K562 (cell line): ENCODE results near the gene GLI1. TPM values are rescaled to one million over a fixed set of nuclear protein-coding genes. Genes with fewer than 3 reads are reported as not detected.
A peak's percentile ranks its signal among the peaks of the same experiment; 100 is the strongest.

ENCODE experiments used
- ARID3B ChIP-seq: fragments of 250-450 bp; sonication (Bioruptor Pico); IDR thresholded peaks from 2 replicates; pipeline ENCODE4 v1.4.0; 2020; ENCODE audit warnings: borderline replicate concordance
- CBFA2T3 ChIP-seq: fragments of 450-650 bp; IDR thresholded peaks from 2 replicates; pipeline ENCODE4 v1.6.1; 2017
- CGGBP1 ChIP-seq: fragments of 250-450 bp; sonication (Bioruptor Pico); IDR thresholded peaks from 2 replicates; pipeline ENCODE4 v1.9.0; 2021; ENCODE audit warnings: mild to moderate bottlenecking
- E2F4 ChIP-seq: sonication (generic); formaldehyde crosslinking; IDR thresholded peaks from 2 replicates; pipeline ENCODE4 v1.8.0; 2022; ENCODE audit warnings: mild to moderate bottlenecking, low read depth, missing genetic modification reagents
- E4F1 ChIP-seq: fragments of 250-450 bp; sonication (Bioruptor Pico); IDR thresholded peaks from 2 replicates; pipeline ENCODE4 v1.5.0; 2021; ENCODE audit warnings: mild to moderate bottlenecking, borderline replicate concordance
- ELF2 ChIP-seq: fragments of 250-450 bp; sonication (Bioruptor Pico); IDR thresholded peaks from 2 replicates; pipeline ENCODE4 v1.5.0; 2021; ENCODE audit warnings: mild to moderate bottlenecking
- ETV1 ChIP-seq: fragments of 450-650 bp; conservative IDR thresholded peaks from 2 replicates; pipeline ENCODE4 v1.6.1; 2016; ENCODE audit warnings: missing genetic modification characterization, control low read depth, low read depth, missing compliant biosample characterization
- EWSR1 ChIP-seq: fragments of 450-650 bp; IDR thresholded peaks from 2 replicates; pipeline ENCODE4 v1.6.1; 2018; ENCODE audit warnings: borderline replicate concordance, mild to moderate bottlenecking, low read depth, moderate library complexity; ENCODE audit not compliant: partially characterized antibody
- GMEB1 ChIP-seq: fragments of 250-450 bp; sonication (Bioruptor Pico); IDR thresholded peaks from 2 replicates; pipeline ENCODE4 v1.4.0; 2020; ENCODE audit warnings: mild to moderate bottlenecking
- LCOR ChIP-seq: sonication (generic); formaldehyde crosslinking; IDR thresholded peaks from 2 replicates; pipeline ENCODE4 v1.8.0; 2022; ENCODE audit warnings: mild to moderate bottlenecking, missing genetic modification reagents
- MYC ChIP-seq, 2 experiments: fragments of 250-450 bp in 1 of 2; sonication (Bioruptor Pico) in 1 of 2; IDR thresholded peaks; 2 replicates each; pipeline versions ENCODE4 v1.5.1 to v1.6.1; 2012 to 2021; ENCODE audit warnings: low read depth in 2 of 2, borderline replicate concordance in 1 of 2, improper control_type of control experiment in 1 of 2, low read length in 1 of 2, mild to moderate bottlenecking in 1 of 2, moderate library complexity in 1 of 2
- NEUROD1 ChIP-seq: fragments of 150-350 bp; IDR thresholded peaks from 2 replicates; pipeline ENCODE4 v1.6.1; 2014; ENCODE audit warnings: borderline replicate concordance, low read length, low read depth; ENCODE audit not compliant: partially characterized antibody
- NFE2 ChIP-seq: IDR thresholded peaks from 2 replicates; pipeline ENCODE4 v1.6.1; 2014; ENCODE audit warnings: antibody characterized with exemption, low read depth
- NONO ChIP-seq, 2 experiments: fragments of 200-400 bp in 1 of 2; fragments of 450-650 bp in 1 of 2; formaldehyde crosslinking in 1 of 2; IDR thresholded peaks; 2 replicates each; pipeline ENCODE4 v1.6.1; 2017; ENCODE audit warnings: low read depth in 2 of 2, mild to moderate bottlenecking in 2 of 2, moderate library complexity in 2 of 2, low read length in 1 of 2
- TEAD4 ChIP-seq, 2 experiments: sonication (generic) in 1 of 2; formaldehyde crosslinking in 1 of 2; IDR thresholded peaks; 2 replicates each; pipeline versions ENCODE4 v1.6.1 to v1.8.0; 2012 to 2022; ENCODE audit warnings: borderline replicate concordance in 1 of 2, inconsistent platforms in 1 of 2, low read length in 1 of 2, mild to moderate bottlenecking in 1 of 2, missing genetic modification reagents in 1 of 2
- polyA plus RNA-seq, 8 experiments: library from polyadenylated mRNA; depleted of rRNA in 4 of 8; stranded (reverse) in 5 of 8; unstranded in 3 of 8; fragments of >200 nt; fragmentation: Nextera tagmentation in 2 of 8; fragmentation: Illumina TruSeq in 1 of 8; extraction: Ambion mirVana in 2 of 8; extraction: Trizol in 1 of 8; gene quantifications; 2 replicates each; pipeline versions ENCODE4 v1.2.1 to v1.2.3, GENCODE V29; 2011 to 2014; ENCODE audit warnings: inconsistent platforms in 1 of 8, missing spikeins in 1 of 8
- total RNA-seq, 7 experiments: library from RNA; depleted of rRNA in 6 of 7; stranded (reverse); fragments of >200 nt in 6 of 7; fragmentation: Illumina TruSeq in 2 of 7; extraction: Trizol in 2 of 7; gene quantifications; 2 replicates each; pipeline versions ENCODE4 v1.2.1 to v1.2.3, GENCODE V29; 2011 to 2021; ENCODE audit warnings: low replicate concordance in 1 of 7
- TF ChIP-seq, protein P1 (sequence below): sonication (generic); formaldehyde crosslinking; IDR thresholded peaks from 2 replicates; pipeline ENCODE4 v1.8.1; 2023; ENCODE audit warnings: mild to moderate bottlenecking, missing genetic modification reagents

The GLI1 gene
- total and polyA plus RNA-seq, 9 of the 15 experiments (the other 6 are each of a cell fraction or from before 2014, with no cell fraction given), result 0.24 to 3.7 (median 0.61) TPM

- TF ChIP-seq ELF2 (CRISPR knock-in tag) (peak; percentile 82), LCOR (CRISPR knock-in tag) (peak; percentile 46; the same call in 1 of the 2 replicates), ARID3B (0 out of 2 replicates have a peak, but pooled peaks have one; percentile 48), TEAD4 (IDR thresholded peaks at IDR 0.05; ENCODE audit: low read length) (no peak), TEAD4 (CRISPR knock-in tag; IDR thresholded peaks at IDR 0.05; ENCODE audit: borderline replicate concordance) (peak; percentile 97; the same call in 1 of the 2 replicates), NONO (IDR thresholded peaks at IDR 0.05; ENCODE audit: low read depth in 2 of 2, low read length in 1 of 2) (no peak), E4F1 (CRISPR knock-in tag) (no peak), CBFA2T3 (no peak), CGGBP1 (CRISPR knock-in tag) (no peak), EWSR1 (no peak), NFE2 (0 out of 2 replicates have a peak, but pooled peaks have one; percentile 7), ETV1 (0 out of 2 replicates have a peak, but pooled peaks have one; percentile 25), MYC (IDR thresholded peaks at IDR 0.05; ENCODE audit: low read depth, low read length) (peak; percentile 96), MYC (CRISPR knock-in tag; IDR thresholded peaks at IDR 0.05; ENCODE audit: borderline replicate concordance, low read depth) (no peak), GMEB1 (peak; percentile 98), NEUROD1 (peak; percentile 24), E2F4 (CRISPR knock-in tag) (peak; percentile 91)
- TF ChIP-seq, protein P1, sequence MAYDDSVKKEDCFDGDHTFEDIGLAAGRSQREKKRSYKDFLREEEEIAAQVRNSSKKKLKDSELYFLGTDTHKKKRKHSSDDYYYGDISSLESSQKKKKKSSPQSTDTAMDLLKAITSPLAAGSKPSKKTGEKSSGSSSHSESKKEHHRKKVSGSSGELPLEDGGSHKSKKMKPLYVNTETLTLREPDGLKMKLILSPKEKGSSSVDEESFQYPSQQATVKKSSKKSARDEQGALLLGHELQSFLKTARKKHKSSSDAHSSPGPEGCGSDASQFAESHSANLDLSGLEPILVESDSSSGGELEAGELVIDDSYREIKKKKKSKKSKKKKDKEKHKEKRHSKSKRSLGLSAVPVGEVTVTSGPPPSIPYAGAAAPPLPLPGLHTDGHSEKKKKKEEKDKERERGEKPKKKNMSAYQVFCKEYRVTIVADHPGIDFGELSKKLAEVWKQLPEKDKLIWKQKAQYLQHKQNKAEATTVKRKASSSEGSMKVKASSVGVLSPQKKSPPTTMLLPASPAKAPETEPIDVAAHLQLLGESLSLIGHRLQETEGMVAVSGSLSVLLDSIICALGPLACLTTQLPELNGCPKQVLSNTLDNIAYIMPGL (CRISPR knock-in tag), result peak; percentile 81; the same call in 1 of the 2 replicates
Measured at GRCh38 chr12:57430931-57431566, 28.5 kb upstream of the GLI1 start, which contains the start of gene R3HDM2 (continued).
